ENCODE measurements around the gene LAPTM5.

GRCh38 chr1:30699762-30700161, 57.8 kb downstream of the LAPTM5 start:
- TF ChIP-seq EP300 (IDR thresholded peaks at IDR 0.05) (no peak), POLR2AphosphoS5 (IDR thresholded peaks at IDR 0.05) (no peak), POLR2A (IDR thresholded peaks at IDR 0.05) (no peak)

All from gastroesophageal sphincter (tissue), 2 donors.